Fibroblast of the conjunctiva (primary cell): ENCODE data around the gene LRP1.

ENCODE experiments used
- DNase-seq: peaks from one replicate; pipeline ENCODE4 v3.0.0-alpha.2; 2010; ENCODE audit warnings: low read depth

LRP1 gene

DNA sequence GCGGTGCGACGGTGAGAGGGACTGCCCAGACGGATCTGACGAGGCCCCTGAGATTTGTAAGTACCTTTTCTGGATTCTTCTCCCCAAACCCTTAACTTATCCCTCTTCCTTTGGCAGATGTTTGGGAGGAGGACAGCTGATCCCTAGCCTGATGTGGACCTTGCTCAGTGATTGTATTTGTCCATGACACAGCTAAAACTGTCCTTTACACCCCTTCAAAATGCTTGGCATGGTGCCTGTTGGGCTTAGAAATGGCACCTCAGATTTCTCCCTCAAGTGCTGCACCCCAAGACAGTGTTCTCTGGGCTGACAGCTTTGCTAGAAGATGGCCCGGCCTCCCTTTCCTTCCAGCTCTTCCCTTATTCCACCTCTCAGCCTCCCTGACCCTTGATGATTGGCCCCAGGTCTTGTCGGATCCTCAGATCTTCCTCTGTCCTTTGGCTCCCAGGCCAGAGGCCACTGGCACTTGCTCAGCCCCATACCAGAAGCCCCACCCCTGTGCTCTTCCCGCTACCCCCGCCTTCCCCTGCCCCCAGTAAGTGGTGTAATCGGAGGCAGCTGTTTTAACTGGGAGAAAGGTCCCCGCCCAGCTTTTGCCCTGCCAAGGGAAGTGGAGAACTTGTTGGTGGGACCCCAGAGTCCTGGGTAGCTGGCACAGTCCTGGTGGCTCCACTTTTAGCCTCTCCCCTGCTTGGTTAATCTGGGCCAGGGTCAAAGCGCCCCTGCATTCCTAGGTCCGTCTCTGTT is 10.4 kb downstream of the LRP1 start:
- no peak for DNase-seq

DNA sequence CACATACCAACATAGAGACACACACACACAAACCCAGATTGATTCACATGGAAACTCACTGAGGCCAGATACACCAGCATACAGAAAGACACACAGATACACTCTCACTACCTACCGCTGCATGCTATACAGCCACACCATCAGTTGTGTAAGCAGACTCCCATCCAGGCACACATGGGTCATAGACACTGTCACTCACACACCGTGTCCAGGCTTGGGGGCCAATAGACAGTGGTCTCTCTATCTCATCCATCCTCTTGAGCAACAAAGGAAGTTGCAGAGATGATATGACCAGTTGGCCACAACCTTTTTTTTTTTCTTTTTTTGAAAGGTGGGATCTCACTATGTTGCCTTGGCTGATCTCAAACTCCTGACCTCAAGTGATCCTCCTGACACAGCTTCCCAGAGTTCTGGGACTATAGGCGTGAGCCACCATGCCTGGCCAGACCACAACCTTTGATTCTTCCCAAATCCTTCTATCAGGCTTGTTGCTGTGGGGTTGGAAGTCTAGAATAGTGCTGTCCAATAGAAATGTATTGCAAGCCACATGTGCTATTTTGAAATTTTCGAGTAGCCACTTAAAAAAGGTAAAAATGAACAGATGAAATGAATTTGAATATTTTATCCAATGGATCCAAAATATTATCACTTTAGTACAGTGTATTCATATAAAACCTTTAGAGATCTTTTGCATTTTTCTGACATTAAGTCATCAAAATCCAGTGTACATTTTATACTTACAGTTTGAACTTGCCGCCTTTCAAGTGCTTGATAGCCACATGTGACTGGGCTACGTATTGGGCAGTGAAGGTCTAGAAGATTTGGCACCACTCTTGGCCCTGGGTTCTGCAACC is 11.7 kb downstream of the LRP1 start:
- DNase-seq = no peak

DNA sequence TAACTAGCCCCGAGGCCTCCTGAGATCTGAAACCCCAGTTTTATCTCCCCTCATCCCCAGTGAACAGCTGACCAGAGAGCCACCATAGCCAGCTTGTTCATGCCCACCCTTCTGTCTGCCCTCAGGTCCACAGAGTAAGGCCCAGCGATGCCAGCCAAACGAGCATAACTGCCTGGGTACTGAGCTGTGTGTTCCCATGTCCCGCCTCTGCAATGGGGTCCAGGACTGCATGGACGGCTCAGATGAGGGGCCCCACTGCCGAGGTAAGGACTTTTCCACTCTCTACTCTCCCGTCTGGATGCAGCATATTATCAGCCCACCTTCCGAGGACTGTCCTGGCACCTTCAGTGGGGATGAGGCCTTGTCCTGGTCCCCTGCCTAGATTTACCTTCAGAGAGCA is 13.0 kb downstream of the LRP1 start:
- no peak for DNase-seq

DNA sequence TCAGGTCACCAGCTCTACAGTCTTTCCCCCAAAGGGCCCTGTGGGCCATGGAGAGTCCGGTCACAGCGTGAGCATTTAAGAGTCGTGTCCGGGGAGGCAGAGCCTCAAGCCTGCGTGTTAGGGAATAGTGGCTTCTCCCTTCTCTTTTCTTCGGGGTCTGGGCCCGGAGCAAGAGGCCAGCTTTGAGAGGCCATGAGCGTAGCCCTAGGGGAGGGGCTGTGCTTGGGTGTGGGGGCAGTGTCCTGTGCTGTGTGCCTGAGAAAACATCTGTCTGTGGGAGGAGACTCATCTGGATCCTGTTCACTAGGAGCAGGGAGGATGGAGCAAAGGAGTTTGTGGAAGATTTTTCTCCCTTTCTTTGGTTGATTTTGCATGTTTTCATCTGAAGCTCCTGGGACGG is 13.8 kb downstream of the LRP1 start:
- no peak for DNase-seq

DNA sequence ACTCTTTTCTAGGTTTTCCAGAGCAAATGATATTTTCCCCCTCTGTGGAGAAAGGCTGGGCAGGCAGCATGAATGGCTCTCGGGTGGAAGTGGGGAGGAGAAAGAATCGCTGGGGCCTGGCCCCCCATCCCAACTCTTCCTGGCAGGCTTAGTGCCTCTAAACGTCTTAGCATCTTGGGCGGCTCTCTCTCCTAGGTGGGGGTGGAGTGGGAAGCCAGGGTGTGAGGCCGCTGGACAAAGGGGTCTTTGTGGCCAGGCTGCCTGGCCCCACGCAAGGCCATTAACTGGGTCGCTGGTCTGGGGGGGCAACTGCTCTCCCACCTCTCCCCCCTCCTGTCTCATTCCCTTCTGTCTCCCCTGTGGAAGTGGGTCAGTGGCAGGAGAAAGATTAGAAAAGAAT is 14.4 kb downstream of the LRP1 start:
- no peak for DNase-seq

DNA sequence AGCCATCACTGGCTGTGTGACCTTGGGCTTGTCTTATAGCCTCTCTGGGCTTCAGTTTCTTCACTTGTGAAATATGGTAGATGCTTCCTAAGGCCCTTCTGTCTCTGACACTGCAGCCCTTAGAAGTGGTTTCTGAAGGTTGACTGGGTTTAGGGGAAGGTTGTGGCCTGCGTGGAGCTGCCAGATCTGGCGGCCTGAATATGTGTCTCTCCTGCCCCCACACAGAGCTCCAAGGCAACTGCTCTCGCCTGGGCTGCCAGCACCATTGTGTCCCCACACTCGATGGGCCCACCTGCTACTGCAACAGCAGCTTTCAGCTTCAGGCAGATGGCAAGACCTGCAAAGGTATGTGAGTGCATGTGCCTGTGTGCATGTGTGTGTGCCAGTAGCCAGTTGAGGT is 15.2 kb downstream of the LRP1 start:
- DNase-seq = no peak

DNA sequence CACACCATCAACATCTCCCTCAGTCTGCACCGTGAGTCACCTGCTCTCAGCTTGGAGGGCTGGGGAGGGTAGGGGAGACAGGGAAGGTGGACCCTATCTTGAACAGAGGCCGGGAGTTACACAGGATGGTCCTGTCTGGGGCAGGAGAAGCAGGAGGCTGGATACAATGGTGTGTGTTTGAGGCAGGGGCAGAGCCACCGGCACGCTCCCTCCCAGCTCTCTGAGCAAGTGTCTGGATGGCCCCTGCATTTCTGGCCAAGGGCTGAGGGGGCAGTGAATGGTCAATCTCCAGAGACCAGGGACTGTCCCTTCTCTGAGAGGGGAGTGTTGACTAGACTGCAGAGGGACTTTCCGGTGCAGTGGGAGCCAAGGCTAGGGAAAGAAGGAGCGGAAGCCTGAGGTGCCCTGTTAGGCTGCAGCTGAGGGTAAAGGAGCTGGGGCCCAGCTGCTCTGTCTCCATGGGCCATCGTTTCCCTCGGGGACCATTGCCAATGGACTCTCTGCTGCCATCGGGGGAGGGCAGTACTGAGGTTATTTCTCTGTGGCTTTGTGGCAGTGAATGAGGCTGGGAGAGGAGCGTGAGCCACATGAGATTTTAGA is 17.3 kb downstream of the LRP1 start:
- no peak for DNase-seq

DNA sequence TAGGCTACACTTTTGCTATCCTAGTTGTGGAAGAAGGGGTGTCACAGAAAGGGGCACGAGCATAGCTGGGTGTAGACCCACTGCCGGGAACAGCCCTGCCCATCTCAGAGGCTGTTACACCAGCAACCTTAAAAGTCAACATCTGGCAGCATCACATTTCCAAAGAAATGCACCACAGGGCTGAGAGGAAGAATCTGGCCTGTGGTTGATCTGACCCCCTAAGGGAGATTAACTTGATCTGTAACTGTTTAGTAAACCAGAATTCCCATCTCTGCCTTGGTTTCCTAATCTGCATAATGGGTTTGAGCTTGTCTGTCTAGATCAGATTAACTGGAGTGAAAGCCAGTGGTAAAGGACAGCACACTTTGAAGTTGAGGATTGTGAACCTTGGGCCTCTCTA is 17.8 kb downstream of the LRP1 start:
- DNase-seq = no peak

DNA sequence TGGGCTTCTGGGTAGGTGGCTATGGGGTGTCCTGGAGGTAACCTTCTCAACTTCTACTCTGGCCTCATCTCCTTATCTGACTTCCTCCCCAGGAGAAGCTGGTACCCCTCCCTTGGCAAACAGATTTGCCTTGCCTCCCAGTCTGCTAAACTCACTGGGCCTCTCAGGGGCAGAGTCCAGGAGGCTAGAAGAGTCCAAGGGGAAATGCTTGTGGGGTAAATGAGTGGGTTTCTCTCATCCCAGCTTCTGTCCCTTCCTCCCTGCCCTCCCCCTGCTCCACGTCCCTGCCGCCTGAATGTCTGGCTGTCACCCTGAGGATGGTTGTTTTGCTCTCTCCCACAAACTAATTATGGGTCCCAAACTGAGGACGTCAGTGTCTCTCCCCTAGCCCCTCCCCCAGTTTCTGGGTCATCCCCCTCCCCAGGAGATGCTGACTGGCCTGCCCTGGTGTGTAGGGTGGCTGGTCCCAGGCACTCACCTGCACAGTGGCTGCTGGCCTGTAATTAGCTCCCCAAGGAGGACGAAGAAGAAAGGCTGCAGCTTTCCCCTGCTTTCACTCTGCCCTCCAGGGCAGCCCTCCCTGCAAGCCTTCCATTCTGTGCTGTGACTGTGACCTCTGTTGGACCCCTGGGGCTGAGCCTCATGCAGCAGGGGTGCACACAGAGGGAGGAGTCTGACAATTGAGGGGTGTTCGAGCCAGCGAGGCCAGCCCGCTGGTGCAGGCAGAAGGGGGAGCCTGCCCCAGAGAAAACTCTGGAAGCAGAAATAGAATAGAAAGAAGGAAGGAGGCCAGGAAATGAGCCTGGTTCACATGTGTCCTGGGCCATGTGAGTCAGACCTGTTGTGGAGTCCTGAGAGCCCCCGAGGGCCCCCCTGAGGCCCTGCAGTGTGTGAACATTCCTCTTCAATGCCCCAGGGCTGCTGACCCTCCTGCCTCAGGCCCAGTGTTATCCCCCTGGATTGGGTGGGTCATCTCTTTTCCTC is 19.0 kb downstream of the LRP1 start, which contains the start of gene LRP1-AS:
Gene LRP1-AS (minus strand): TSS at position 659 of the 984 bp plus-strand sequence.
- no peak for DNase-seq

DNA sequence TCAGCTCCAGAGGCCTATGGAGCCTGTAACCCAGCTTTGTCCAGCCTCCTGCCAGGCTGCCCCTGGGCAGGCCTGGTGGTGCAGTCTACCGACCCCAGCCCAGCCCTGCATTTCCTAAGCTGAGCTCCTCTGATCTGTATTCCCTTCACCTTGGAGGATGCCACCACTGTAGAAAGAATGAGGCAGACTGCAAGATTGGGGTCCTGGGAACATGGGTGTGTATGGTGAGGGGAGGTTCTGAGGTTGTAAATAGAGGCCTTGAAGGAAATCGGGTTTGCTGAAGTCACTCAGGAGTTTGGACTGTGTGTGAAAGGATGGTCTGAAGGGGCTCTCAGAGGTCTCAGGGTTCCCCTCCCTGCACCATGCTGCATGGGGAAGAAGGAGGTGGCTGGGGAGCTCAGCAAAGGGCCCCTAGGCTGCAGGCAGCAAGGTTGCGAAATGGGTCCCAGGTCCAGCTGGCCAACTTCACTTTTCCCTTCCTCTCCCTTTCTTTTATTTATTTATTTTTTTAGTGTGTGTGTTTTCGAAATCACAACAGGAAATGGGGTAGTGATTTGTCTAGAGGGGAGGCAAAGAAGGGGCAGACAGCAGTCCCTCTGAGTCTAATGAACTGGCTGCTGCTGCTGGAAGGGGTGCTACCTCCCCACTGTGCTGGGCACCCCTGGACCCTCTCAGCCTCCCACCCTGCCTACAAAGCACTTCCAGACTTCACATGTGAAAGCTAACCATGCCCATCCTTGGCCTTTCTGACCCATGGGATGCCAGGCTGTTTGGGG is 20.4 kb downstream of the LRP1 start:
- DNase-seq = no peak

DNA sequence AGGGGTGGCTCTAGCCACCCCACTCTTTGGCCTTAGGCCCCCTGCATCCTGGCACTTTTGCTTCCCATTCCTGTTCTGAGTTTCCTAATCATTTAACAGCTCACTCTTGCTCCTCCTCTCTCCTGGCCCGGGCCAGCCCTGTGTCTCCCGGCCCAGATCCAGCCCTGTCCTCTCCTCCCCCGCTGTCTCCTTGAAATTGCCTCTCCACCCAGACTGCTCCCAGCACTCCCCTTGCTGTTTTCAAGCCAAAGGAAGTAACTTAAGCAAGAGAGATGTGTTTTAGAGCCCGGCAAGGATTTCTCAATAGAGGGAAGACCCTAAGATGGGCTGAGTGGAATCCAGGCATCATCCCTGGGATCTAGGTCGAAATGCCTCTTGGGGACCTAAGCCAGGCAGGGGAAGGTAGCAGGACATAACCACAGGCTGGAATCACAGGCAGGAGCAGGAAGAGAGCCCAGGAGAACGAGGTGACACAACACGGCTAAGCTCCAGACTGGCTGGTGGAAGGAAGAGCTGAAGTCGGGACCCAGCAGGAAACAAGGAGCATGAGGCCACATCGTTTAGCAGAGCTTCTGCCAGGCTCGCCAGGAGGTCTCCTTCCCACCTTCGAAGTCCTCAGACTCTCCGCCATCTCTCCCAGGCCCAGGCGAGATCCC is 21.1 kb downstream of the LRP1 start:
- peak; percentile 81 for DNase-seq

DNA sequence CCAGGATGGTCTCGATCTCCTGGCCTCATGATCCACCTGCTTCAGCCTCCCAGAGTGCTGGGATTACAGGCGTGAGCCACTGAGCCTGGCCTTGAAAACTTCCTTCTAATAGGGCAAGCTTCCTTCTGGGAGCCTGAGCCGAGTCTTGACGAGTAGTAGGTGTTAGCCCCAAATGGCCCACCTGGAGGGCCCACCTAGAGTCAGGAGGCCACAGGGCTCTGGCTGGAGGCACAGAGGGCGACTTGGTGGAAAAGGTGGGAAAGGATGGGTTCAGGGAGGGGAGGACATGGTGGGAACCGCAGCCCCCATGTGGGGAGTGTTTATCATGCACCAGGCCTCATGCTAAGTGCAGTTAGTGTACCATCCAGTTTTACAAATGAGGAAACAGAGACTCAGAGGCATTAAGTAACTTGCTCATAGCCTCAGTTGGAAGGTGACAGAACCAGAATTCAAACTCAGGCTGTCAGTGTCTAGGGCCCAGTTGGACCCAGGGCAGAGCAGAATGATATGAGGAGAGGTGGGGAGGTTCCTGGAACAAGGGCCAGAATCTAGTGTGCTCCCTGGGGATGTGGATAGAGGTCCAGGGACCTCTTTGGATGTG is 22.2 kb downstream of the LRP1 start:
- DNase-seq = no peak

DNA sequence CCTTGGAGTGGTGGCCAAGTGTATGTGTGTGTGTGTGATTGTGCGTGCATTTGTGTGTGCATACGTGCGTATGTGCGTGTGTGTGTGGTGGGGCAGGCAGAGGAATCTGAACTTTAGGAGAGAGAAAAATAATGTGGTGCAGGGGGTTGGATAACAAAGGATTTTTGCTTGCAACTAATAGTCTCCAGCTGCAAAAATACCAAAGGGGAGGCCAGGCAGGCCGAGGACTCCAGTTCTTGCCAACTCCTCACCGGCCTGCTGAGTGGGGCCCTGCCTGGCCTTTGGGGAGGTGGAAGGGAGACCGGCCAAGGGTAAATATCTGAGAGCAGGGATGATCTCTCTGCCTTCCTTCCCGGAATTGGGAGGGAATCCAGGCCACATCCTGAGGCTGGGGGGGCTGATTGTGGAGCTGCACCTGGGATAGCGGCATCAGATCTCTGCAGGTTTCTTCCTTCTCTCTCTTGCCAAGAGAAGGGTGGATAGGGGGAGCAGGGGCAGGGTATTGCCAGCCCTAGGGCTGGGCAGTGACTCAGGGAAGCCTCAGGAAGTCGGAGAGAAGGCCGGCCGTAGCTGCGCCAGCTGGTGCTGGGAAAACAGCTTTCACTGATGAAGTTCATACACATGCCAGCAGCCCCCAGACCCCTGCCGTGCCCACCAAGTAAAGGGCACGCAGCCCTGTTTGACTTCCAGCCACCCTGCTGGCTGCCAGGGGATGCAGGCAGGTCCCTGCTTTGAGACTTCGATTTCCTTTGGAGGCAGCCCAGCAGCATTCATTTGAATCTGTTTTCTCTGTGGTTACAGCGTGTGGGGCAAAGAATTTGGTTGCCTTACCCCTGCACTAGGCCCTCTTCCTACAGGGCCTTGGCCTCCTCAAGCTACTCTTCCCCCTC is 23.7 kb downstream of the LRP1 start:
- DNase-seq = peak; percentile 87

DNA sequence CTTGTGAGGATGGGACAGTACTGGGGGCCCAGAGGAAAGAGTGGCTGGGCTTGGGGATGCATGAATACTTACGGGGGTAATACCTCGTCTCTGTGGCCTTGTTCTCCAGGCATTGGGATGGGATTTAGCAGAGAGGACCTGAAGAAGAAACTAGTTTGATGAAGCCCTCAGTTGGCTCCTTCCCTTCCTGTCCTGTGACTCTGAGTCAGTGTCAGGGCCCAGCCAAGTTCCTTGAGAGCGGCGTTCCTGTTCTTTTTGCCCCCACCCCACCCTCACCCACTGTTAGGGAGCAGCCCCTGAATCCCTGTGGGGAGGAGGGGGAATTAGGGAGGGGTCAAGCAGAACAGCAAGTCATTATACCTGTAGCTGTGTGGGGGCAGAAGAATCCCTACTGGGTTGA is 24.4 kb downstream of the LRP1 start:
- DNase-seq = no peak

DNA sequence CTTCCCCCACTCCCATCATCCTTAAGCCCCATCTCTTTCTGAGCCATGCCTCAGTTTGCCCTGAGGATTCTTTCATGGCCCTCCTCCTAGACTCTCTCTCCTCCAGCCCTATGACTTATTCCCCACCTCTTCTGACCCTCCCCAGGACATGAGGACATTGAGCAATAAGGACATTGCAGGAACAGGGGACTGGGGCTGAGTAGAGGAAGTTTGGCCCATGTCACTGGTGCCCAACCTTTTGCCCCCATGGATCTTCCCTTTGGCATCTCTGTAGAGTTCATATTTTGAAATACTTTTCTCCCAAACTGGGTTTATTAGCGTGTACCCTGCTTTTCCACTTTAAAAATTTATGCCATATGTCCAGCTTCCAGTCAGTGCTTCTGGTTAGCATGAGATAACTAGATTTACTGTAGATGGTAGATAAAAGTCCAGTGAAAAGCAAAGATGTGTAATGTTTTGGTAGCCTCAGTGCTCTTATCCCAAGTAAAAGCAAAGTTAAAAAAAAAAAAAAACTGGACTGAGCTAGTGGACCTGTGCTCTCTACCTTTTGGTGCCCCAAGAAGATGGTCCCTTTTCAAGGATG is 25.2 kb downstream of the LRP1 start:
- no peak for DNase-seq

DNA sequence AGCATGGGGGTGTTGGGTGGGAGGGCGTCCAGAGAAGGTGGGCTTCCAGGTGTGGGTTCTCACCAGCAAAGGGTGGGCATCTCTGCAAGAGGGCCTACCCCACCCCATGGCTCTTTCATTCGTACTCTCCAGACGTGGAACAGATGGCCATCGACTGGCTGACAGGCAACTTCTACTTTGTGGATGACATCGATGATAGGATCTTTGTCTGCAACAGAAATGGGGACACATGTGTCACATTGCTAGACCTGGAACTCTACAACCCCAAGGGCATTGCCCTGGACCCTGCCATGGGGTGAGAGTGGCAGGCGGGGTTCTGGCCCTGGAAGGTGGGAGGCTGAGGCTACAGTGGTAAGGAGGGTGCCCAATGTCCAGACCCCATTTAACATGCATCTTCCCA is 25.8 kb downstream of the LRP1 start:
- DNase-seq = no peak

DNA sequence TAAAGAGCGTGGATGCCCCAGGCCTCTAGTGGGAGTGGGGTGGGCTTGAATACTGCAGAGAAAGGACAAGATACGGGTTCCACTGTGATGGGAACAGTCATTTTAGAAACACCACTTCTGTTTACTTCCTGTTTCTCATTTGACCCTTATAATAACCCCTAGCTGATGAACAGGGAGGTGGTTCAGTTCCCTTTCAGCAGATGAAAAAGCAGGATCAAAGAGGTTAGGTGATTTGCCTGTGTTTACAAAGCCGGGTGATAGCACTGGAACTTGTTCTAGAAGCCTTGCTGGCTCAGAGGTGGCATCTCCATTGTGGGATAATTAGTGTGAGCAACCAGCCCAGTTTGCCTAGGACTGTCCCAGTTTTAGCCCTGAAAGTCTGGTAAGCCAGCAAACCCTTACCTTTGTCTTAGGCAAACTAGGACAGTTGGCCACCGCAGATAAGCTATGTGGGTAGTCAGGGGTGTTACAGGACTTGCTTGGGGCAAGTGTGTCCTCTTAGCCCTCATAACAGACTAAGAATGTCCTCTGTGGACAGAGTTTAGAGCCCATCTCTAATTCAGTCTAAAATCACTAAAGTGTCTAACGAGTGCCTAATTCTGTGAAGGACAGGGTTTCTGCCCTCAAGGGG is 26.6 kb downstream of the LRP1 start:
- no peak for DNase-seq
